ENCODE data around the gene SEC14L3.
A peak's percentile ranks its signal among the peaks of the same experiment; 100 is the strongest.

The SEC14L3 gene

GRCh38 chr22:30423301-30423958 is 48.4 kb downstream of the SEC14L3 start:
- peak; percentile 19 for ATAC-seq (ENCODE audit: low read depth)

GRCh38 chr22:30422481-30423300 is 49.1 kb downstream of the SEC14L3 start:
- Histone ChIP-seq H3K27ac (ENCODE audit: poor library complexity, severe bottlenecking) (peak overlapping the region; percentile 99), H3K27me3 (ENCODE audit: insufficient read depth, poor library complexity, severe bottlenecking) (no peaks in the 10 kb centered on the region), H3K9me3 (ENCODE audit: severe bottlenecking) (no peaks in the 10 kb centered on the region), H3K36me3 (ENCODE audit: low read depth) (peaks cover 58% of the 10 kb centered on the region), H3K4me3 (ENCODE audit: severe bottlenecking) (peak overlapping the region; percentile 59), H3K4me1 (ENCODE audit: insufficient read depth, poor library complexity, severe bottlenecking) (peaks cover 36% of the 10 kb centered on the region)
- DNase-seq (ENCODE audit: low spot score) (peak; percentile 89), ATAC-seq (ENCODE audit: low read depth) (peak; percentile 50)
- no peak for TF ChIP-seq CTCF (IDR thresholded peaks at IDR 0.05; ENCODE audit: poor library complexity, severe bottlenecking)

More at GRCh38 chr22:30423301-30423958, 48.4 kb downstream of the SEC14L3 start:
- Histone ChIP-seq H3K27ac (ENCODE audit: poor library complexity, severe bottlenecking) (peak overlapping the region; percentile 99), H3K36me3 (ENCODE audit: low read depth) (peaks cover 57% of the 10 kb centered on the region), H3K4me3 (ENCODE audit: severe bottlenecking) (peak overlapping the region; percentile 59), H3K4me1 (ENCODE audit: insufficient read depth, poor library complexity, severe bottlenecking) (peaks cover 36% of the 10 kb centered on the region), H3K27me3 (ENCODE audit: insufficient read depth, poor library complexity, severe bottlenecking) (no peaks in the 10 kb centered on the region), H3K9me3 (ENCODE audit: severe bottlenecking) (no peaks in the 10 kb centered on the region)
- no peak for TF ChIP-seq CTCF (IDR thresholded peaks at IDR 0.05; ENCODE audit: poor library complexity, severe bottlenecking)
- DNase-seq (ENCODE audit: low spot score): peak; percentile 82

GRCh38 chr22:30421695-30422480 is 49.9 kb downstream of the SEC14L3 start:
- ATAC-seq (ENCODE audit: low read depth): no peak
- Histone ChIP-seq H3K27ac (ENCODE audit: poor library complexity, severe bottlenecking) (peak overlapping the region; percentile 99), H3K4me1 (ENCODE audit: insufficient read depth, poor library complexity, severe bottlenecking) (peaks cover 36% of the 10 kb centered on the region)

GRCh38 chr22:30420347-30421125 is 51.3 kb downstream of the SEC14L3 start:
- DNase-seq (ENCODE audit: low spot score): no peak
- Histone ChIP-seq H3K9me3 (ENCODE audit: severe bottlenecking) (no peaks in the 10 kb centered on the region), H3K4me3 (ENCODE audit: severe bottlenecking) (no peak overlapping the region), H3K27me3 (ENCODE audit: insufficient read depth, poor library complexity, severe bottlenecking) (no peaks in the 10 kb centered on the region), H3K27ac (ENCODE audit: poor library complexity, severe bottlenecking) (peak overlapping the region; percentile 99), H3K4me1 (ENCODE audit: insufficient read depth, poor library complexity, severe bottlenecking) (peaks cover 36% of the 10 kb centered on the region), H3K36me3 (ENCODE audit: low read depth) (peaks cover 70% of the 10 kb centered on the region)
- peak; percentile 51 for ATAC-seq (ENCODE audit: low read depth)
- no peak for TF ChIP-seq CTCF (IDR thresholded peaks at IDR 0.05; ENCODE audit: poor library complexity, severe bottlenecking)

More at GRCh38 chr22:30421695-30422480, 49.9 kb downstream of the SEC14L3 start:
- H3K27me3 ChIP-seq (ENCODE audit: insufficient read depth, poor library complexity, severe bottlenecking): no peaks in the 10 kb centered on the region
- no peak for TF ChIP-seq CTCF (IDR thresholded peaks at IDR 0.05; ENCODE audit: poor library complexity, severe bottlenecking)
- H3K9me3 ChIP-seq (ENCODE audit: severe bottlenecking): no peaks in the 10 kb centered on the region
- peaks cover 58% of the 10 kb centered on the region for H3K36me3 ChIP-seq (ENCODE audit: low read depth)
- no peak overlapping the region for H3K4me3 ChIP-seq (ENCODE audit: severe bottlenecking)
- DNase-seq (ENCODE audit: low spot score): no peak
